Uterus (tissue), 2 donors: ENCODE results near the gene TCF4.

ENCODE experiments used
- CTCF ChIP-seq, 4 experiments: fragments of 200-600 bp in 2 of 4; fragments of 450-650 bp in 2 of 4; sonication (generic) in 2 of 4; IDR thresholded peaks; one replicate each; pipeline ENCODE4 v1.5.1; 2016 to 2019; ENCODE audit warnings: antibody characterized with exemption in 4 of 4, mild to moderate bottlenecking in 2 of 4, moderate library complexity in 1 of 4
- POLR2A ChIP-seq, 2 donors: fragments of 450-650 bp; IDR thresholded peaks; one replicate each; pipeline ENCODE4 v1.6.1; 2016; ENCODE audit warnings: antibody characterized with exemption in 2 of 2, mild to moderate bottlenecking in 1 of 2, moderate library complexity in 1 of 2

- no peak for TF ChIP-seq POLR2A (IDR thresholded peaks at IDR 0.05)
- no peak for TF ChIP-seq CTCF (IDR thresholded peaks at IDR 0.05)
These were observed 37.5 kb downstream of the TCF4 start for GRCh38 chr18:55550471-55550870.
